ENCODE data around the gene KDM6A.

GRCh38 chrX:44918722-44919121, 45.7 kb downstream of the KDM6A start:
- no peak for TF ChIP-seq CTCF (IDR thresholded peaks at IDR 0.05)
- no peak for TF ChIP-seq POLR2AphosphoS5 (IDR thresholded peaks at IDR 0.05; ENCODE audit: low read depth, low read length)
- TF ChIP-seq TCF7L2 (IDR thresholded peaks at IDR 0.05; ENCODE audit: low read depth, low read length) = no peak
- no peak for TF ChIP-seq REST (IDR thresholded peaks at IDR 0.05; ENCODE audit: insufficient read depth in 1 of 2, low read depth in 2 of 2, low read length in 1 of 2)
- no peak for TF ChIP-seq SIN3A (IDR thresholded peaks at IDR 0.05; ENCODE audit: borderline replicate concordance, insufficient read depth, low read depth, low read length)
